Endothelial cell (in vitro differentiated cells): ENCODE measurements around the gene TMEM158. TPM values are rescaled to one million over a fixed set of nuclear protein-coding genes. Genes with fewer than 3 reads are reported as not detected.

Source experiments
- DNase-seq: peaks from one replicate; pipeline ENCODE4 v3.0.0; 2021; ENCODE audit warnings: low spot score
- H3K27ac Mint-ChIP-seq: one replicate; pipeline ENCODE4 v1.8.0; 2021; ENCODE audit warnings: mixed read lengths, inconsistent platforms; ENCODE audit not compliant: unreplicated experiment
- H3K27me3 Mint-ChIP-seq: one replicate; pipeline ENCODE4 v1.8.0; 2021; ENCODE audit warnings: mild to moderate bottlenecking, moderate library complexity, mixed read lengths, inconsistent platforms; ENCODE audit not compliant: unreplicated experiment
- H3K36me3 Mint-ChIP-seq: one replicate; pipeline ENCODE4 v1.8.0; 2021; ENCODE audit warnings: mild to moderate bottlenecking, low read depth, mixed read lengths, inconsistent platforms; ENCODE audit not compliant: unreplicated experiment
- H3K4me1 Mint-ChIP-seq: one replicate; pipeline ENCODE4 v1.8.0; 2021; ENCODE audit warnings: mild to moderate bottlenecking, mixed read lengths, inconsistent platforms; ENCODE audit not compliant: unreplicated experiment
- H3K4me3 Mint-ChIP-seq: one replicate; pipeline ENCODE4 v1.8.0; 2021; ENCODE audit warnings: mild to moderate bottlenecking, mixed read lengths, inconsistent platforms; ENCODE audit not compliant: unreplicated experiment
- H3K9me3 Mint-ChIP-seq: one replicate; pipeline ENCODE4 v1.8.0; 2021; ENCODE audit warnings: mixed read lengths, inconsistent platforms; ENCODE audit not compliant: unreplicated experiment
- CTCF ChIP-seq: fragments of 200-600 bp; sonication (generic); IDR thresholded peaks from one replicate; pipeline ENCODE4 v1.5.0; 2021; ENCODE audit warnings: antibody characterized with exemption; ENCODE audit not compliant: unreplicated experiment
- total RNA-seq: library from RNA; stranded (reverse); fragmentation: NEBNext Ultra II Directional; extraction: Animal tissue kit (Norgen Biotek cat#: 25700); gene quantifications from one replicate; pipeline ENCODE4 v1.2.1, GENCODE V29; 2021; ENCODE audit not compliant: unreplicated experiment

Gene TMEM158
- total RNA-seq, 1 donor from 2014 or later, result 7.3 TPM

DNA sequence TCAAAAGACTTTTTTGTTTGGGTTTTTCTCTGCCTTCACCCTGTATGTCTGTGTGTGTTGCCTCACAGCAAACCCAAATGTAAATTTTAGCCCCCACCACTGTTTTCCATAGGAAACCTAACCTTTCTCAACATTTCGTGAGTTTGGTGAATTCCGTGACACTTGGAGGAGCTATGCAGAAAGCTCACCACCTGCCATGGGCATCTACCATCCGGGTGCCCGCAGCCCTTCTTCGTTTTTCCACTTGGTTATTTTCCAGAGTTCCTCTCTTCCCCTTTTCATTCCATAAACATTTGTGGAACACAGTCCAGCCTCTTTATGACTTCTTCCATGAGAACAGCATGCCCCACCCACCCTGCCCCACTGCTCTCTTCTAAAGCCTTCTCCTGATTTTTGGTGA lies 31.3 kb downstream of the TMEM158 start:
- Mint-ChIP-seq H3K27ac (no peak overlapping the region), H3K4me1 (no peaks in the 10 kb centered on the region), H3K36me3 (no peaks in the 10 kb centered on the region), H3K4me3 (no peak overlapping the region), H3K27me3 (peaks cover 3% of the 10 kb centered on the region), H3K9me3 (no peaks in the 10 kb centered on the region)
- TF ChIP-seq CTCF, result no peak
- no peak for DNase-seq

- no peak for TF ChIP-seq CTCF
- H3K27me3 Mint-ChIP-seq, result peaks cover 1% of the 10 kb centered on the region
- no peaks in the 10 kb centered on the region for H3K36me3 Mint-ChIP-seq
- H3K4me1 Mint-ChIP-seq, result peaks cover 7% of the 10 kb centered on the region
- H3K27ac Mint-ChIP-seq, result no peak overlapping the region
- no peak for DNase-seq
- no peaks in the 10 kb centered on the region for H3K9me3 Mint-ChIP-seq
- H3K4me3 Mint-ChIP-seq, result no peak overlapping the region
Observed at GRCh38 chr3:45191924-45192417, 34.1 kb downstream of the TMEM158 start.

- no peak for DNase-seq
- no peaks in the 10 kb centered on the region for H3K36me3 Mint-ChIP-seq
Observed at GRCh38 chr3:45191424-45191823, 34.7 kb downstream of the TMEM158 start.

DNA sequence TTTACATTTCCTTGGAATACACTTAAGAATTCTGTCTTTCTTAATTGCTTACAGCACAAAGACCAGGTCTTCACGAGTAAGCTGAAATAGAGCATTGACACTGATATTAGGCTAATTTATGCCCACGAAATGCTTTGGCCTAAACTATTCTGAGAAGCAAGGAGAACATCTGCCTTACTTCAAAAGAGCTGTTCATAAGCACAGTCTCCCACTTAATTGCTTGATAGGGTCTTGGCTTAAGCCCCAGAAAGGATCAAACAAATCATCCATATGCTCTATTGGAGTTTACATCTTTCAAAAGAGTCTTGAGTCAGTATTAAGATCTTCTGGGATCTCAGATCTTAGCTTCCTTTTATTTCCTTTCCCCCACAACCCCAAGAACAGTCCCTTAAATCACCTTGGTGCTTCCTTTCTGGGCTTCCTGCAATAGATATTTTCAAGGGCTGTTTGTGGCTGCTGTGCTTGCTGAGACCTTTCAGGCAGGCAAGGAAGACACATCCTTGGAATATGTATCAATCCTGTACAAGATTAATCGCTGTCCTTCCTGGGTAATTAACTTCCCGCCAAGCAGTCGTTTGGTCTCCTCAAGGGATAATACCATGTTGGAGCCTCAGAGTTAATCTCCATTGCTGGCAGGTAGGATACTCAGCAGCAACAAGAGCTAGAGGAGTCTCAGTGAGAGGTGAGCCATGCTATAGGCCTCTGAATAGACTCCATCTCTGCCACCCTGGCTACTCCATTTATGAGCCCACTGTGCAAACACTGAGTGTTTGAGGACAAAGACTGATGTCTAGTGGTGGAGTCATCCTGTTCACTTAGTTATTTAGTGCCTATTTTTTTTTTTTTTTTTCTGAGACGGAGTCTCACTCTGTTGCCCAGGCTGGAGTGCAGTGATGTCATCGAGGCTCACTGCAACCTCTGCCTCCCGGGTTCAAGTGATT lies 37.1 kb downstream of the TMEM158 start:
- Mint-ChIP-seq H3K27me3 (peaks cover 3% of the 10 kb centered on the region), H3K4me1 (peaks cover 7% of the 10 kb centered on the region), H3K36me3 (no peaks in the 10 kb centered on the region), H3K4me3 (no peak overlapping the region), H3K9me3 (no peaks in the 10 kb centered on the region), H3K27ac (no peak overlapping the region)
- DNase-seq, result no peak
- TF ChIP-seq CTCF, result no peak

More at GRCh38 chr3:45191424-45191823, 34.7 kb downstream of the TMEM158 start:
- no peaks in the 10 kb centered on the region for H3K9me3 Mint-ChIP-seq
- H3K27ac Mint-ChIP-seq, result no peak overlapping the region
- no peak overlapping the region for H3K4me3 Mint-ChIP-seq
- TF ChIP-seq CTCF, result no peak
- H3K4me1 Mint-ChIP-seq, result peaks cover 7% of the 10 kb centered on the region
- peaks cover 1% of the 10 kb centered on the region for H3K27me3 Mint-ChIP-seq

- Mint-ChIP-seq H3K4me1 (peaks cover 7% of the 10 kb centered on the region), H3K27me3 (peaks cover 3% of the 10 kb centered on the region), H3K27ac (no peak overlapping the region), H3K9me3 (no peaks in the 10 kb centered on the region), H3K36me3 (no peaks in the 10 kb centered on the region), H3K4me3 (no peak overlapping the region)
- no peak for TF ChIP-seq CTCF
- no peak for DNase-seq
Observed at GRCh38 chr3:45187694-45188141, 38.4 kb downstream of the TMEM158 start.
